HG03095 (cell line): ENCODE measurements around the gene OR1L4.

ENCODE experiments used
- ATAC-seq: cut with Tn5 transposase; IDR thresholded peaks from one replicate; pipeline ENCODE4 v1.9.1; 2021; ENCODE audit warnings: moderate library complexity; ENCODE audit not compliant: unreplicated experiment

OR1L4 gene

GRCh38 chr9:122723690-122724089 is at the start of gene OR1L4:
OR1L4 (plus strand) TSS chr9:122723990; CDS start chr9:122723990, 0 bp downstream.
- ATAC-seq, result no peak

- no peak for ATAC-seq
Observed at GRCh38 chr9:122684851-122685250, 38.9 kb upstream of the OR1L4 start.

- no peak for ATAC-seq
Observed at GRCh38 chr9:122695696-122696095, 28.1 kb upstream of the OR1L4 start.

- ATAC-seq, result no peak
Observed at GRCh38 chr9:122718038-122718437, 5.8 kb upstream of the OR1L4 start.

- no peak for ATAC-seq
Observed at GRCh38 chr9:122719218-122719617, 4.6 kb upstream of the OR1L4 start.

GRCh38 chr9:122742003-122742402 is 18.2 kb downstream of the OR1L4 start, which contains the start of gene OR1L6:
OR1L6 (plus strand) TSS chr9:122742303; CDS start chr9:122749848, 7,545 bp downstream.
- no peak for ATAC-seq

- no peak for ATAC-seq
Observed at GRCh38 chr9:122754825-122755224, 31.0 kb downstream of the OR1L4 start.

GRCh38 chr9:122767817-122768216 is 44.0 kb downstream of the OR1L4 start:
- no peak for ATAC-seq
